H1 (cell line): ENCODE data around the gene DLX4. TPM values are rescaled to one million over a fixed set of nuclear protein-coding genes. Genes with fewer than 3 reads are reported as not detected.

Experiments used
- CTCF ChIA-PET: fragments of 300-600 bp; sonication (Branson Sonifier 250); formaldehyde crosslinking; loops from one replicate; lab custom pipeline; 2021; ENCODE audit not compliant: partially characterized antibody; lab: Charles Lee
- POLR2A ChIA-PET: fragments of 300-600 bp; sonication (Branson Sonifier 250); formaldehyde crosslinking; loops from one replicate; lab custom pipeline; 2021; ENCODE audit warnings: inconsistent platforms; ENCODE audit not compliant: partially characterized antibody; lab: Charles Lee
- DNase-seq, 2 experiments: peaks; one replicate each; pipeline versions ENCODE4 v3.0.0 to v3.0.0-alpha.2; 2010 to 2022; ENCODE audit warnings: low spot score in 2 of 2, low read depth in 1 of 2, mixed read lengths in 1 of 2
- FAIRE-seq: peaks from 2 replicates; lab custom pipeline; 2011; peaks lifted over from hg19 to GRCh38; lab: Jason Lieb, UNC
- H2AFZ ChIP-seq: 2 replicates; pipeline ENCODE4 v1.8.1; 2012; ENCODE audit warnings: low read length, inconsistent platforms
- H2AK5ac ChIP-seq: 2 replicates; pipeline ENCODE4 v1.6.1; 2013; ENCODE audit warnings: low read depth, low read length
- H2BK120ac ChIP-seq: replicated peaks from 2 replicates; pipeline ENCODE3; 2013; ENCODE audit warnings: low read depth, low read length, inconsistent platforms
- H2BK12ac ChIP-seq: 2 replicates; pipeline ENCODE4 v1.6.1; 2013; ENCODE audit warnings: low read depth, low read length
- H2BK15ac ChIP-seq: 2 replicates; pipeline ENCODE4 v1.6.1; 2013; ENCODE audit warnings: low read length
- H2BK20ac ChIP-seq: 2 replicates; pipeline ENCODE4 v1.6.1; 2013; ENCODE audit warnings: low read length
- H2BK5ac ChIP-seq: 2 replicates; pipeline ENCODE4 v1.6.1; 2013; ENCODE audit warnings: low read depth, low read length
- H3K14ac ChIP-seq: 2 replicates; pipeline ENCODE4 v1.6.1; 2013; ENCODE audit warnings: inconsistent platforms; ENCODE audit not compliant: insufficient read length
- H3K18ac ChIP-seq: 2 replicates; pipeline ENCODE4 v1.6.1; 2013; ENCODE audit warnings: low read length; ENCODE audit errors: extremely low read depth
- H3K23ac ChIP-seq: 2 replicates; pipeline ENCODE4 v1.6.1; 2013; ENCODE audit warnings: inconsistent platforms; ENCODE audit not compliant: insufficient read length
- H3K23me2 ChIP-seq: 2 replicates; pipeline ENCODE4 v1.6.1; 2013; ENCODE audit warnings: low read depth, low read length
- H3K27ac ChIP-seq: 2 replicates; pipeline ENCODE4 v1.6.1; 2011; ENCODE audit warnings: low read depth, low read length, inconsistent platforms
- H3K27me3 ChIP-seq, 4 experiments: replicated peaks in 1 of 4; 1 replicate in 1 of 4; 2 replicates in 3 of 4; pipeline versions ENCODE4 v1.6.1 to v1.8.1; 2011 to 2013; ENCODE audit warnings: low read length in 3 of 4, mild to moderate bottlenecking in 3 of 4, inconsistent platforms in 2 of 4, mixed read lengths in 2 of 4, moderate library complexity in 1 of 4; ENCODE audit not compliant: control insufficient read depth in 3 of 4, insufficient read depth in 3 of 4; ENCODE audit errors: extremely low read depth in 1 of 4
- H3K36me3 ChIP-seq, 4 experiments: 2 replicates each; pipeline versions ENCODE4 v1.6.1 to v1.8.1; 2011 to 2013; ENCODE audit warnings: mild to moderate bottlenecking in 4 of 4, low read length in 3 of 4, moderate library complexity in 2 of 4, control low read depth in 1 of 4, inconsistent platforms in 1 of 4; ENCODE audit not compliant: insufficient read depth in 4 of 4, control insufficient read depth in 2 of 4
- H3K4ac ChIP-seq: replicated peaks from 2 replicates; pipeline ENCODE3; 2013; ENCODE audit warnings: low read length, low read depth, mixed read lengths, inconsistent platforms; ENCODE audit not compliant: insufficient read length
- H3K4me1 ChIP-seq, 4 experiments: replicated peaks in 1 of 4; 1 replicate in 1 of 4; 2 replicates in 3 of 4; pipeline versions ENCODE4 v1.6.1 to v1.8.1; 2011 to 2013; ENCODE audit warnings: low read length in 3 of 4, inconsistent platforms in 2 of 4, mixed read lengths in 1 of 4; ENCODE audit not compliant: insufficient read depth in 4 of 4, control insufficient read depth in 3 of 4
- H3K4me2 ChIP-seq, 2 experiments: 2 replicates each; pipeline versions ENCODE4 v1.6.1 to v1.8.1; 2011 to 2013; ENCODE audit warnings: low read depth in 2 of 2, low read length in 2 of 2, control low read depth in 1 of 2, inconsistent platforms in 1 of 2, mild to moderate bottlenecking in 1 of 2; ENCODE audit not compliant: insufficient read depth in 1 of 2
- H3K4me3 ChIP-seq, 4 experiments: fragments of 200-600, 300-600 bp in 1 of 4; sonication (generic), shearing (Covaris generic), sonication (Bioruptor Twin) in 1 of 4; 2 replicates each; pipeline versions ENCODE4 v1.5.1 to v1.8.1; 2011 to 2016; ENCODE audit warnings: low read length in 4 of 4, low read depth in 3 of 4, control low read depth in 2 of 4, inconsistent platforms in 2 of 4, mild to moderate bottlenecking in 2 of 4, mixed read lengths in 1 of 4, moderate library complexity in 1 of 4; ENCODE audit not compliant: insufficient read depth in 2 of 4; ENCODE audit errors: extremely low read depth in 1 of 4
- H3K56ac ChIP-seq: replicated peaks from 2 replicates; pipeline ENCODE3; 2013; ENCODE audit warnings: low read depth, mild to moderate bottlenecking, mixed read lengths, low read length, inconsistent platforms; ENCODE audit not compliant: insufficient read length
- H3K79me1 ChIP-seq: 2 replicates; pipeline ENCODE4 v1.6.1; 2013; ENCODE audit warnings: low read depth, low read length, control low read depth
- H3K79me2 ChIP-seq, 2 experiments: 2 replicates each; pipeline versions ENCODE4 v1.6.1 to v1.8.1; 2012 to 2013; ENCODE audit warnings: low read length in 2 of 2, mild to moderate bottlenecking in 2 of 2, inconsistent platforms in 1 of 2; ENCODE audit not compliant: insufficient read depth in 2 of 2, control insufficient read depth in 1 of 2
- H3K9ac ChIP-seq, 4 experiments: replicated peaks in 1 of 4; 1 replicate in 1 of 4; 2 replicates in 3 of 4; pipeline versions ENCODE4 v1.6.1 to v1.8.1; 2011 to 2013; ENCODE audit warnings: low read depth in 3 of 4, low read length in 3 of 4, control low read depth in 2 of 4, mild to moderate bottlenecking in 2 of 4, moderate library complexity in 2 of 4, inconsistent platforms in 1 of 4; ENCODE audit errors: extremely low read depth in 1 of 4
- H3K9me3 ChIP-seq, 2 experiments: 2 replicates each; pipeline versions ENCODE4 v1.6.1 to v1.8.1; 2012 to 2013; ENCODE audit warnings: mild to moderate bottlenecking in 2 of 2, moderate library complexity in 2 of 2, control low read depth in 1 of 2, inconsistent platforms in 1 of 2, low read depth in 1 of 2, low read length in 1 of 2, mixed read lengths in 1 of 2; ENCODE audit not compliant: insufficient read depth in 2 of 2
- H4K20me1 ChIP-seq, 2 experiments: replicated peaks in 1 of 2; 2 replicates each; pipeline versions ENCODE3 to v1.8.1; 2011 to 2013; ENCODE audit warnings: inconsistent platforms in 2 of 2, low read length in 2 of 2, mild to moderate bottlenecking in 1 of 2; ENCODE audit not compliant: insufficient read depth in 2 of 2, control insufficient read depth in 1 of 2
- H4K5ac ChIP-seq: 2 replicates; pipeline ENCODE4 v1.6.1; 2013; ENCODE audit warnings: low read length, low read depth, mixed read lengths, inconsistent platforms; ENCODE audit not compliant: insufficient read length
- H4K8ac ChIP-seq: 2 replicates; pipeline ENCODE4 v1.8.0; 2013; ENCODE audit warnings: mild to moderate bottlenecking, moderate library complexity, low read length, inconsistent platforms; ENCODE audit not compliant: insufficient read depth; ENCODE audit errors: extremely low read depth
- H4K91ac ChIP-seq: replicated peaks from 2 replicates; pipeline ENCODE3; 2013; ENCODE audit warnings: low read length, mixed read lengths, inconsistent platforms; ENCODE audit not compliant: insufficient read length
- CTBP2 ChIP-seq: IDR thresholded peaks from 2 replicates; pipeline ENCODE4 v1.7.0; 2011; ENCODE audit warnings: borderline replicate concordance, mild to moderate bottlenecking, moderate library complexity, mixed read lengths, low read length; ENCODE audit not compliant: insufficient read depth, insufficient read length
- CTCF ChIP-seq, 3 experiments: IDR thresholded peaks; 1 replicate in 2 of 3; 2 replicates in 1 of 3; pipeline versions ENCODE4 v1.5.1 to v1.6.1; 2011; ENCODE audit warnings: low read length in 3 of 3, mild to moderate bottlenecking in 3 of 3, inconsistent platforms in 2 of 3, low read depth in 1 of 3, moderate library complexity in 1 of 3; ENCODE audit not compliant: insufficient read depth in 1 of 3; ENCODE audit errors: control extremely low read depth in 1 of 3
- EP300 ChIP-seq, 2 experiments: IDR thresholded peaks; 1 replicate in 1 of 2; 2 replicates in 1 of 2; pipeline ENCODE4 v1.6.1; 2011 to 2012; ENCODE audit warnings: low read depth in 2 of 2, low read length in 2 of 2, mild to moderate bottlenecking in 2 of 2, borderline replicate concordance in 1 of 2, inconsistent platforms in 1 of 2, moderate library complexity in 1 of 2
- TCF12 ChIP-seq: IDR thresholded peaks from 2 replicates; pipeline ENCODE4 v1.6.1; 2011; ENCODE audit warnings: low read depth, mild to moderate bottlenecking, low read length
- TEAD4 ChIP-seq: IDR thresholded peaks from 2 replicates; pipeline ENCODE4 v1.6.1; 2012; ENCODE audit warnings: low read depth, low read length, inconsistent platforms, mixed read lengths
- YY1 ChIP-seq: IDR thresholded peaks from 2 replicates; pipeline ENCODE4 v1.6.1; 2011; ENCODE audit warnings: low read depth, mild to moderate bottlenecking, low read length
- WGBS, 2 experiments: shearing (Covaris generic) in 1 of 2; methylation state at CpG; one replicate each; pipeline versions ENCODE4 v1.1.6 to v1.1.7; 2013 to 2015; ENCODE audit warnings: low lambda C conversion rate in 2 of 2, mixed read lengths in 2 of 2, inconsistent platforms in 1 of 2, low coverage in 1 of 2, missing lambda C conversion rate in 1 of 2; ENCODE audit not compliant: insufficient replicate concordance in 2 of 2, insufficient coverage in 1 of 2, insufficient read length in 1 of 2; ENCODE audit errors: extremely low coverage in 1 of 2, missing lambda C conversion rate in 1 of 2; 5-methylcytosine and 5-hydroxymethylcytosine counted together
- polyA plus RNA-seq, 7 experiments: library from polyadenylated mRNA; depleted of rRNA in 3 of 7; stranded (reverse) in 5 of 7; unstranded in 2 of 7; fragments of >200 nt in 5 of 7; fragments of 200-250 nt in 2 of 7; gene quantifications; 1 replicate in 5 of 7; 2 replicates in 1 of 7; 4 replicates in 1 of 7; pipeline versions ENCODE4 v1.2.1 to v1.2.3, GENCODE V29; 2011 to 2013; ENCODE audit warnings: missing spikeins in 2 of 7, mixed read lengths in 2 of 7
- total RNA-seq: library from RNA; stranded (reverse); fragmentation: NEBNext Ultra II Directional; extraction: Animal tissue kit (Norgen Biotek cat#: 25700); gene quantifications from 2 replicates; pipeline ENCODE4 v1.2.1, GENCODE V29; 2021

The DLX4 gene
- total and polyA plus RNA-seq, 2 of the 8 experiments (the other 6 are each of a cell fraction or from before 2014, with no cell fraction given) = 0.67 to 0.80 TPM

DNA sequence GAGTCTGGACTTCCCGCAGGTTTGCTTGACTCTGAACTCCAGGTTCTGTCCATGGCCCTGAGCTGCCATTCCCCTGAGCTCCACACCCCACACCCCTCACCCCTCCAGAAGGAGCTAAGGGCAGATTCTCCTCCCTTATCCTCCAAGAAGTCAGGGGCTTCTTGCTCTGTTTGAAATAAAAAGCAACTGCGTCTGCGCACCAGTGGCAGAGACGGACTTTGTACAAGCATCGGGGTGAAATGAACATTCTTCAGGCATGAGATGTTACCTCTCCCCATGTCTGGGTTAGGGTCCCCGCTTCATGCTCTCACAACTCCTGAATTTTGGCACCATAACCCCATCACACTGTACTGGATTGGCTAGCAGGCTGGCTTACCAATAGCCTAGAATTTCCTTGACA, 36.1 kb upstream of the DLX4 start:
- FAIRE-seq (no peak), DNase-seq (no peak)
- Histone ChIP-seq H3K56ac (no peak overlapping the region), H3K27me3 (no peaks in the 10 kb centered on the region), H2AFZ (no peak overlapping the region), H4K5ac (no peak overlapping the region), H3K27ac (no peak overlapping the region), H3K4me1 (peaks cover 0 to 10% (median 0%) of the 10 kb centered on the region in 4 experiments; a peak in 5 of 7 replicates), H3K79me1 (no peaks in the 10 kb centered on the region), H3K4ac (no peak overlapping the region), H2BK15ac (no peak overlapping the region), H3K36me3 (no peaks in the 10 kb centered on the region), H2BK12ac (no peak overlapping the region), H3K23me2 (no peaks in the 10 kb centered on the region), H3K79me2 (no peaks in the 10 kb centered on the region), H3K18ac (no peak overlapping the region), H4K20me1 (no peaks in the 10 kb centered on the region), H4K91ac (no peak overlapping the region), H3K9me3 (no peaks in the 10 kb centered on the region), H4K8ac (no peak overlapping the region), H3K9ac (no peak overlapping the region), H2BK120ac (no peak overlapping the region), H2BK20ac (no peak overlapping the region), H2AK5ac (no peak overlapping the region), H2BK5ac (no peak overlapping the region), H3K4me3 (no peak overlapping the region), H3K4me2 (no peak overlapping the region), H3K23ac (no peak overlapping the region), H3K14ac (no peak overlapping the region)
- CTCF ChIA-PET = interaction anchor here (0.6 to 10.3 kb wide), 13 partner anchors 12 to 73 kb away, joined by 3 to 87 read pairs (median 4); partner anchors contain the start of gene DLX3
- POLR2A ChIA-PET = no interaction called here
- WGBS, 2 experiments = 88% methylated on average over 6 of the region's 6 CpGs; no CpG with 5 or more reads in 1 of the 2 experiments
- TF ChIP-seq TCF12 (no peak), CTCF (IDR thresholded peaks at IDR 0.05; ENCODE audit: control extremely low read depth in 1 of 3, insufficient read depth in 1 of 3, low read depth in 1 of 3, low read length in 3 of 3) (no peak), CTBP2 (no peak), TEAD4 (no peak), EP300 (IDR thresholded peaks at IDR 0.05; ENCODE audit: borderline replicate concordance in 1 of 2, low read depth in 2 of 2, low read length in 2 of 2) (no peak), YY1 (no peak)
